Measurements from ENCODE around the gene SPTBN1. TPM values are rescaled to one million over a fixed set of nuclear protein-coding genes. Genes with fewer than 3 reads are reported as not detected.

SPTBN1 gene
- 100 to 1,000 TPM; 132 to 239 (median 195) TPM for total RNA-seq

DNA sequence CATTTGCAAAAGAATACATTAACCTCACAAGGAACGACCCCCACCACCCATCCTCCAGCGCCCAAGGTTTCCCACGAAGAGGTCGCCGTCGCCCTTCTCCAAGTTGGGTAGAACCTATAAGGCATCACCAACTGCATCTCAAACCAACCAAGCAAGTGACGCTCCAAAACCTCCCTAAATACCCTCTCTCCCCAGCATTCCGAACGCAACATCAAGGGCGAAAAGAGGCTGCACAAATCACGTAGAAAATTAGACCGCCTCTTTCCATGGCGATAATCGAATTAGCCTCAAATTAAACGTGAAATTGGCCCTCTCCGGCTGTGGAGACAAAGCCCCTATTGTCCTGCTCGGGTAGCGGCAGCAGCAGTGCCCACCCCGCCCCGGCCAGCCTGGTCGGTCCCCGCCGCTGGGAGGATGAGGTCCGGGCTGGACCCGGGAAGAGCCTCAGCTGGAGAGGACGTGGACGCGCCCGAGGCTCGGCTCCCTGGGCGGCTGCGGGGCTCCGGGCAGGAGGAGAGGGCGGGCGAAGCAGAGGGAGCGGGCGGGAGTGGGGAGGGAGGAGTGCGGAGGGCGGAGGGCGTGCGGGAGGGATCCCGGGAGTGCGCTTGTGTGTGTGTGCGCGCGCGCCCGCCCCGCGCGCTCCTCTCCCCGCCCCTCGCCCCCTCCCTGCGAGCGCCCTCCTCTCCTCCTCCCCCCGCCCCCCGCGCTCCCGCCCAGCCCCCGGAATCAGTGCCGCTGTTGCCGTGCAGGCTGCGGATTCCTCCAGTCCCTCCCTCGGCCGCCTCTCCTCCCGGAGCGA, at the start of gene SPTBN1:
SPTBN1 (plus strand) TSS at position 765 of the 799 bp plus-strand sequence. CDS start 70,092 bp downstream, outside the sequence.
- WGBS, 2 donors: 0 to 1% methylated on average over 22 to 42 of the region's 67 CpGs
- DNase-seq (ENCODE audit: low spot score in 2 of 2): peak; percentile 84 to 98
- intact Hi-C loops (cut with DNase I; ENCODE audit: low total_unique reads): no loop called here
- no peak for TF ChIP-seq POLR2A (IDR thresholded peaks at IDR 0.05)
- TF ChIP-seq CTCF (IDR thresholded peaks at IDR 0.05): no peak
- H3K4me3 ChIP-seq (ENCODE audit: low read depth, poor library complexity, severe bottlenecking): peak within 1 kb of the TSS; percentile 92

- H3K4me3 ChIP-seq (ENCODE audit: low read depth, poor library complexity, severe bottlenecking): no peak overlapping the region
- TF ChIP-seq CTCF (IDR thresholded peaks at IDR 0.05) (no peak), POLR2A (IDR thresholded peaks at IDR 0.05) (no peak)
- intact Hi-C loops (cut with DNase I; ENCODE audit: low total_unique reads): loop anchor here (5.0 kb wide), 1 partner anchor 660 kb away; no protein-coding TSS in a partner anchor
- 87 to 88% methylated on average over 3 of the region's 3 CpGs for WGBS, 2 donors
- DNase-seq (ENCODE audit: low spot score in 2 of 2): no peak
Measured at GRCh38 chr2:54407693-54408092, 48.4 kb upstream of the SPTBN1 start.

DNA sequence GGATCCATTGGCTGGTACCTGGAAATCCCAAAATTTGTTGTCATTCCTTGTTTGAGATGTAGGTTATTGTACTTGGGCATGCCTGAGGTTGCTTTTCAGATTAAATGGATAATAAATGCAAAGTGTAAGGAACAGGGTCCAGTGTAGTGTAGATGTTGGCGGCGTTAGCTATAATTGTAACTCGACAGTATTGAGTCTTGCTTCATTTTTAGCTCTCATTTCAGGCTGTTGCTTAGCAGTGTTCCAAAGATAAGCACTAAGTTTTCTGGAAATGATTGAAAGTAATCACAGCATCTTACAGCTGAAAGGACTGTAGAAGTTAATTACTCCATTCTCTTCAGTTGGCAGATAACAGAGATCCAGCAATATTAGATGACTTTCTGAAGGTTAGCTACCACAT, 47.8 kb upstream of the SPTBN1 start:
- no peak for DNase-seq (ENCODE audit: low spot score in 2 of 2)
- no peak overlapping the region for H3K4me3 ChIP-seq (ENCODE audit: low read depth, poor library complexity, severe bottlenecking)
- intact Hi-C loops (cut with DNase I; ENCODE audit: low total_unique reads): loop anchor here (5.0 kb wide), 1 partner anchor 661 kb away; no protein-coding TSS in a partner anchor
- TF ChIP-seq CTCF (IDR thresholded peaks at IDR 0.05): no peak
- no peak for TF ChIP-seq POLR2A (IDR thresholded peaks at IDR 0.05)
- WGBS, 2 donors: 84 to 87% methylated on average over 3 of the region's 3 CpGs

- H3K4me3 ChIP-seq (ENCODE audit: low read depth, poor library complexity, severe bottlenecking): no peak overlapping the region
- 59 to 70% methylated on average over 5 of the region's 5 CpGs for WGBS, 2 donors
- no peak for DNase-seq (ENCODE audit: low spot score in 2 of 2)
- intact Hi-C loops (cut with DNase I; ENCODE audit: low total_unique reads): loop anchor here (5.0 kb wide), 1 partner anchor 662 kb away; no protein-coding TSS in a partner anchor
- TF ChIP-seq CTCF (IDR thresholded peaks at IDR 0.05) (no peak), POLR2A (IDR thresholded peaks at IDR 0.05) (no peak)
Measured at GRCh38 chr2:54409752-54410151, 46.4 kb upstream of the SPTBN1 start.

DNA sequence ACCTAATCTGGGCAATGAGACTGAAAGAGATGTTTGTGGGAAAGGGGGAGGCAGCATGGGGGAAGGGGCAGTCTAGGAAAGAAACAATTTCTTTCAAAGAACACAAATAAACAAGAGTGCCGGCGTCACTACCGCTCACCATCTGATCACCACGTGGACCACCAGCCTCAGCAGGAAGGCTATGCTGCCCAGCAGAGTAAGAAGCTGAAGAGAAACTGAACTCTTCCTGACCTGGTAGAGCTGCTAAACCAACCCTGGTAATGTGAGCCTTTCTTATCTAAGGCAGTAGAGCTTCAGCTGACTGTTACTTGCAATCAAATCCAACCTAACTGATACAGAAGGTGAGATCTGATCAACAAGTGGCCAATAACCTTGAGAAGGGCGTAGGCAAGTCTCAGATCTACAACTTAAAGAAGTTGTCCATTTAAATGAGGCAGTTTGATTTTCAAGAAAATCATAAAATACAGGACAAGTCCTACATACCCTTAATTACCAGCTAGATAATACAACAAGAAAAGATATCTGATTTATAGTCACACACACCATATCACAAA, 44.2 kb upstream of the SPTBN1 start:
- intact Hi-C loops (cut with DNase I; ENCODE audit: low total_unique reads): no loop called here
- TF ChIP-seq POLR2A (IDR thresholded peaks at IDR 0.05): no peak
- no peak for TF ChIP-seq CTCF (IDR thresholded peaks at IDR 0.05)
- no peak overlapping the region for H3K4me3 ChIP-seq (ENCODE audit: low read depth, poor library complexity, severe bottlenecking)
- DNase-seq (ENCODE audit: low spot score in 2 of 2): no peak
- WGBS, 2 donors: 92 to 95% methylated on average over 5 of the region's 5 CpGs
